Islet of Langerhans (tissue), 1 donor: ENCODE results near the gene MARCHF3.
"Not testable (repeated sequence)": the region's sequence is repeated elsewhere in the genome, so short reads cannot be mapped to it uniquely, and the experiment has no call there.

ENCODE experiments used
- FAIRE-seq: peaks from one replicate; lab custom pipeline; 2011; peaks lifted over from hg19 to GRCh38; lab: Jason Lieb, UNC

Gene MARCHF3

GRCh38 chr5:127011961-127012644 is 18.3 kb downstream of the MARCHF3 start:
- no peak for FAIRE-seq

GRCh38 chr5:127011153-127011552 is 19.2 kb downstream of the MARCHF3 start:
- FAIRE-seq, result no peak

- FAIRE-seq, result no peak
Measured at GRCh38 chr5:127010362-127010761, 20.0 kb downstream of the MARCHF3 start.

- FAIRE-seq, result no peak
Measured at GRCh38 chr5:127009784-127010183, 20.6 kb downstream of the MARCHF3 start.

GRCh38 chr5:127008300-127008975 is 21.9 kb downstream of the MARCHF3 start:
- FAIRE-seq, result no peak

- FAIRE-seq, result no peak
Measured at GRCh38 chr5:127007522-127007921, 22.8 kb downstream of the MARCHF3 start.

- peak; percentile 41 for FAIRE-seq
Measured at GRCh38 chr5:127006744-127007143, 23.6 kb downstream of the MARCHF3 start.

GRCh38 chr5:127005282-127005681 is 25.1 kb downstream of the MARCHF3 start:
- FAIRE-seq, result not testable (repeated sequence)

- FAIRE-seq, result no peak
Measured at GRCh38 chr5:127004721-127005120, 25.6 kb downstream of the MARCHF3 start.

- no peak for FAIRE-seq
Measured at GRCh38 chr5:127003798-127004495, 26.4 kb downstream of the MARCHF3 start.

GRCh38 chr5:127002390-127002789 is 28.0 kb downstream of the MARCHF3 start:
- FAIRE-seq, result no peak

- FAIRE-seq, result no peak
Measured at GRCh38 chr5:127001621-127002296, 28.6 kb downstream of the MARCHF3 start.

- FAIRE-seq, result no peak
Measured at GRCh38 chr5:126998895-126999570, 31.3 kb downstream of the MARCHF3 start.

- no peak for FAIRE-seq
Measured at GRCh38 chr5:126998201-126998631, 32.1 kb downstream of the MARCHF3 start.

GRCh38 chr5:126995689-126996088 is 34.7 kb downstream of the MARCHF3 start:
- no peak for FAIRE-seq

- FAIRE-seq, result no peak
Measured at GRCh38 chr5:126995039-126995438, 35.3 kb downstream of the MARCHF3 start.

GRCh38 chr5:126994485-126994884 is 35.9 kb downstream of the MARCHF3 start:
- FAIRE-seq, result no peak

- no peak for FAIRE-seq
Measured at GRCh38 chr5:126988021-126988569, 42.3 kb downstream of the MARCHF3 start.

GRCh38 chr5:126987271-126987899 is 43.0 kb downstream of the MARCHF3 start:
- FAIRE-seq, result no peak

GRCh38 chr5:126984632-126985031 is 45.7 kb downstream of the MARCHF3 start:
- FAIRE-seq, result no peak

GRCh38 chr5:126983874-126984266 is 46.5 kb downstream of the MARCHF3 start:
- FAIRE-seq, result no peak
